Spinal cord (tissue), 10 donors: Measurements from ENCODE around the gene FIBP. TPM values are rescaled to one million over a fixed set of nuclear protein-coding genes. Genes with fewer than 3 reads are reported as not detected.
A peak's percentile ranks its signal among the peaks of the same experiment; 100 is the strongest.

Experiments used
- DNase-seq, 6 donors: peaks; one replicate each; pipeline versions ENCODE4 v3.0.0 to v3.0.0-alpha.2; 2013 to 2015; ENCODE audit warnings: low spot score in 6 of 6, low read depth in 4 of 6
- H3K27ac ChIP-seq: one replicate; pipeline ENCODE4 v1.5.1; 2013; ENCODE audit warnings: low read depth, low read length, control low read depth
- H3K27me3 ChIP-seq: one replicate; pipeline ENCODE4 v1.6.1; 2013; ENCODE audit warnings: low read length; ENCODE audit not compliant: control insufficient read depth, insufficient read depth
- H3K36me3 ChIP-seq: one replicate; pipeline ENCODE4 v1.6.1; 2013; ENCODE audit warnings: low read length; ENCODE audit not compliant: control insufficient read depth, insufficient read depth
- H3K4me1 ChIP-seq: one replicate; pipeline ENCODE4 v1.6.1; 2013; ENCODE audit warnings: low read length; ENCODE audit not compliant: control insufficient read depth, insufficient read depth
- H3K4me3 ChIP-seq: one replicate; pipeline ENCODE4 v1.5.1; 2013; ENCODE audit warnings: low read depth, low read length, control low read depth
- H3K9me3 ChIP-seq: one replicate; pipeline ENCODE4 v1.6.1; 2013; ENCODE audit warnings: low read length; ENCODE audit not compliant: control insufficient read depth, insufficient read depth
- WGBS: methylation state at CpG from one replicate; pipeline ENCODE4 v1.1.5; 2013; ENCODE audit warnings: missing lambda C conversion rate; ENCODE audit not compliant: insufficient coverage; 5-methylcytosine and 5-hydroxymethylcytosine counted together
- polyA plus RNA-seq, 2 donors: library from polyadenylated mRNA; unstranded; fragments of 120-200 nt; gene quantifications; one replicate each; pipeline ENCODE4 v1.2.1, GENCODE V29; 2013; ENCODE audit not compliant: insufficient read length in 2 of 2
- total RNA-seq, 2 donors: library from RNA; depleted of rRNA in 1 of 2; stranded (reverse); fragments of 120-200 nt in 1 of 2; fragments of >200 nt in 1 of 2; gene quantifications; one replicate each; pipeline versions ENCODE4 v1.2.3 to v1.2.4, GENCODE V29; 2013 to 2014
- donor health status: healthy.

FIBP gene
- total and polyA plus RNA-seq, 4 donors = 79.4 to 158 (median 141) TPM

DNA sequence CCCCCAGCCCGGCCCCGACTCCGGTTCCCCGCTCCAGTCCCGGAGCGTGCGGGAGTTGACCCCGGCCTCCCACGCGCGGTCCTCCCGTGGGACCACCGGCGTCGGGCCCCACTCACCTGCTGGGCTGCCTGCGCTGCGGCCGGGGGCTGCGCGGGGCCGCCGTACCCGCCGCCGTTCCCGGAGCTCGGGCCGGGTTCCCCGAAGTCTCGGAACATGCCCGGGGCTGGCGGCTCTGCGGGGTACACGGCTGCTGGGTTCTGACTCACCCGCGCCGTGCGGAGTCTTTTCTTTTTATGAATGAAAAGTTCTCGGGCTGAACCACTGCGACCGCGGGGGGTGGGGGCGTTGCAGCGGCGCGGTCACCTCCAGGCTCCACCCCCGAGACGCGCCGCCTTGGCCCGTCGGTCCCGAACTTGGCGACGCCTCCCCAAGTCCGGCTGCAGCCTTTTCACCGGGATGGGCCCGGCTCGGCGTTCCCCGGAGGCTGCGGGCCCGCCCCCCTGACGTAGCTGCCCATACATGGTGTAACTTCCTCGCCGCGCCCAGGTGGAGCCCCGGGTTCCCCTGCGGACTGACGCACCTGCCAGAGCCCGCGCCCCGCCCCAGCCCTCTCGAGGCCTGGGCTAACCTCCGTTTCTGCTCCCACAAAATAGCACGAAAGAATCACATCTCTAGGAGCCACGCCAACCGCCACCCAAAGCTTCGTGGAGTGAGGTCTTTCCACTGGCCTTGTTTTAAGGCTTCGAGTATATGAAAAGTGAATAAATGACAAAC lies 12.0 kb upstream of the FIBP start, which contains the start of gene FOSL1:
Gene FOSL1 (minus strand): TSS at position 264 of the 774 bp plus-strand sequence. CDS start 49 bp downstream, at position 215.
- Histone ChIP-seq H3K4me1 (peaks cover 18% of the 10 kb centered on the region), H3K36me3 (no peaks in the 10 kb centered on the region), H3K4me3 (peak within 1 kb of the TSS; percentile 18), H3K27ac (no peak within 1 kb of the TSS), H3K27me3 (peaks cover 70% of the 10 kb centered on the region), H3K9me3 (no peaks in the 10 kb centered on the region)
- DNase-seq = peak in 2 of 6 donors; percentile 29 to 59
- WGBS = under 1% methylated on average over 72 of the region's 80 CpGs

DNA sequence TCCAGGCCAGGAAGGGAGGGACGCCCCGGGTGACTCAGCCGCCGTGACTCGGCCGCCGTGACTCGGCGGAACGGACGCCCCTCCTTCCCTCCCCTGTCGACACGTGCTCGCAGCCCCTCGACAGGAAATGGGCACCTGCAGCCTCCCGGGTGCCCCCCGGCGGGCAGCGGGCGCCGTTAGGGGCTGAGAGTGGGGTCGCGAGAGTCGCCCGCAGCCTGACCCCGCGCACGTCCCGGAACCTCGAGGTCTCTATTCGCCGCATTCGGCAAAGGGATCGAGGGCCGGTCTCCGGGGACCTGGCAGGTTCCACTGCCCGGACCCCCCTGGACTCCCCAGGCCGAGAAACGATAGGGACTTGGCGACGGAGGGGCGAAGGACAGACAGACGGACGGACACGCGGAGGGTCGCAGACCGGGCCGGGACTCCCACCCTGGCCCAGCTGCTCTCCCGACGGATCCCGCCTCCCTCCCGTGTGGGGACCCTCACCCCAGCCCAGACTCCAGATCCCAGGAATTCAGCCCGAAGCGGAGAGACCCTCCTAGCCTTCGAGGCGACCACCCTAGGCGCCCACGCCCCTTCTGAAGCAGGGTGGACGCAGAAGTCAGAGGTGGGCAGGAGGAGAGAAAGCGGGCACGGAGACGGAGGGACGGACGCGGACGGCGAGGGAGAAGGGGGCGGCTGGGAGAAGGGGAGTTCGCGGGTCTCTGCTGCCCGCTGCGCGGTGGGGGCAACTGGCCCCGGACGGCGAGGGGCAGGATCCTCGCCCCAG lies 11.3 kb upstream of the FIBP start:
- H3K27ac ChIP-seq = no peak overlapping the region
- H3K4me1 ChIP-seq = peaks cover 18% of the 10 kb centered on the region
- H3K9me3 ChIP-seq = no peaks in the 10 kb centered on the region
- peaks cover 70% of the 10 kb centered on the region for H3K27me3 ChIP-seq
- H3K4me3 ChIP-seq = no peak overlapping the region
- no peak for DNase-seq
- WGBS = 2% methylated on average over 74 of the region's 78 CpGs
- H3K36me3 ChIP-seq = no peaks in the 10 kb centered on the region

DNA sequence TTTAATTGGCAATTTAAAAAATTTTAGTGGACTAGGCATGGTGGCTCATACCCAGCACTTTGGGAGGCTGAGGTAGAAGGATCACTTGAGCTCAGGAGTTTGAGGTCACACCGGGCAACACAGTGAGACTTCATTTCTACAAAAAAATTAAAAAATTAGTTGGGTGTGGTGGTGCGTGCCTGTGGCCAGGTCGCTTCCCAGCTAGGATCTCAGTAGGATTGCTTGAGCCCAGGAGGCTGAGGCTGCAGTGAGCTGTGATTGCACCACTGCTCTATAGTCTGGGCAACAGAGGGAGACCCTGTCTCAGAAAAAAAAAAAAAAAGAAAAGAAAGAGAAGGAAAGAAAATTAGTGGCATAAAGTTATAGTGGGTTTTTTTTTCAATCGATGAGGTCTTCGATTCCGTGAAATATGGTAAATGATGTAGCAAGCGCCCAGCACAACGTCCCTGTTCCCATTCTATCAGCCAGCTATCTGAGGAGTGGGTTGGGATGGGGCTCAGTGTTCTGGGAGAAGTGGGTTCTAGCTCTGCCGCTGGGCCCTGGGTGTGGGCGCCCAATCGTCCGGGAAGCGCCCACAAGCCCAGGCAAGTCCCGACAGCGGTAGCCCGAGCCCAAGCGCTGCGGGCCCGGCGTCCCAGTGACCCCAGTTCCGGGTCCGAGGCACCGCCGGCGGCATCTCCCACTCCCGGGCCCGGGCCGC lies 10.5 kb upstream of the FIBP start:
- H3K27ac ChIP-seq = no peak overlapping the region
- H3K36me3 ChIP-seq = no peaks in the 10 kb centered on the region
- peaks cover 21% of the 10 kb centered on the region for H3K4me1 ChIP-seq
- WGBS = 21% methylated on average over 27 of the region's 28 CpGs
- no peak for DNase-seq
- no peak overlapping the region for H3K4me3 ChIP-seq
- peaks cover 70% of the 10 kb centered on the region for H3K27me3 ChIP-seq
- H3K9me3 ChIP-seq = no peaks in the 10 kb centered on the region

DNA sequence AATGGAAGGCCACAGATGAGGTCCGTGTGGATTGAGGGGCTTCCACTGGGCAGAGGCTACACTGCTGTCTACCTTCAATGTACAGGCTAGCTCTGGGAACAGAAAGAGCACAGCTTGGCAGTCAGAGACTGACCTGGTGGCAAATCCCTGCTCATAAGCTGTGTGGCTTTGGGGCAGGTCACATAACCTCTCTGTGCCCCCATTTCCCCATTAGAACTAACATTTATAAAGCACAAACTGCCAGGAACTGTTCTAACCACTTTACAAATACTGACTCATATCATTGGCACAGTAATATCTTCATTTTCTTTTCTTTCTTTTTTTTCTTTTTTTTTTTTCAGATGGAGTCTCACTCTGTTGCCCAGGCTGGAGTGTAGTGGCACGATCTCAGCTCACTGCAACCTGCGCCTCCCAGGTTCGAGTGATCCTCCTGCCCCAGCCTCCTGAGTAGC lies 8.8 kb upstream of the FIBP start:
- no peak overlapping the region for H3K27ac ChIP-seq
- H3K27me3 ChIP-seq = peaks cover 58% of the 10 kb centered on the region
- peaks cover 38% of the 10 kb centered on the region for H3K4me1 ChIP-seq
- no peak for DNase-seq
- no peak overlapping the region for H3K4me3 ChIP-seq
- no peaks in the 10 kb centered on the region for H3K36me3 ChIP-seq
- H3K9me3 ChIP-seq = no peaks in the 10 kb centered on the region
- 94% methylated on average over 4 of the region's 4 CpGs for WGBS

DNA sequence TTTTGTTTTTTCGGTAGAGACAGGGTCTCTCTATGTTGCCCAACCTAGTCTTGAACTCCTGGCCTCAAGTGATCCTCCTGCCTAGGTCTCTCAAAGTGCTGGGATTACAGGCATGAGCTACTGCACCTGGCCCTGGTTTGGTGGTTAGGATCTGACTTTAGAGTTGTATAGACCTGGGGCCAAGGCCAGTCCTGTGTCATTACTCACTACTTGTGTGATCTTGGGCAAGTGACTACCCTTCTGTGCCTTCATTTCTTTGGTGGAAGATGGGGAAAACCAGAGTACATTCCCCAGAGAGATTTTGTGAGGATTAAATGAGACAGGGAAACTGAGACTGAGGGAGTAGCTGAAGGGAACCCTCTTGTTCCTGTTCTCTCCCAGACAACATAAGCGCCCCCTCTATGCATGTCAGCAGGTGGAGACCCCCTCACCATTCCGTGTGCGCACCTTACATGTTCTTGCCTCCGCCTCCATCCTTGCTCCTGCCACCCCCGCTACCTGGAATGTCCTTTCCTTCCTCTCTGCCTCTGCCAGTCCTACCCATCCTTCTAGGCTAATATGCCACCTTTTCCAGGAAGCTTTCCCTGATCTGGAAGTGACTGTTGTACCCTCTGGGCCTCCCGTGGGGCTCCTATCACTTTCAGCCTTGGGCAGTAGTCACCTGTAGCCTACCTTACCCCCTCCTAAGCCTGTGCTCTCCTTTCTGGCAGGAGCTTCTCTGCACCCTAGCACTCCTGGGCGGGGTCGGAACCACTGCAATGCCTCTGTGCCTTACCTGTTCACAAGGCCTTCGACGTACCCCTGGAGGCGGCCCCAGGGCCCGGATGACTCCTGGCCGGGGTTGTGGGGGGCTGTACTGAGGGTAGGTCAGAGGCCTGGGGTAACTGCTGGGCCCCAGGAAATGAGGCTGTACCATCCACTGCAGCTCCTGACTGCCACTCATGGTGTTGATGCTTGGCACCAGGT lies 8.0 kb upstream of the FIBP start:
- H3K4me1 ChIP-seq = peaks cover 46% of the 10 kb centered on the region
- no peak overlapping the region for H3K4me3 ChIP-seq
- DNase-seq = no peak
- H3K27me3 ChIP-seq = peaks cover 52% of the 10 kb centered on the region
- 86% methylated on average over 14 of the region's 14 CpGs for WGBS
- peaks cover 2% of the 10 kb centered on the region for H3K36me3 ChIP-seq
- H3K9me3 ChIP-seq = no peaks in the 10 kb centered on the region
- H3K27ac ChIP-seq = no peak overlapping the region

DNA sequence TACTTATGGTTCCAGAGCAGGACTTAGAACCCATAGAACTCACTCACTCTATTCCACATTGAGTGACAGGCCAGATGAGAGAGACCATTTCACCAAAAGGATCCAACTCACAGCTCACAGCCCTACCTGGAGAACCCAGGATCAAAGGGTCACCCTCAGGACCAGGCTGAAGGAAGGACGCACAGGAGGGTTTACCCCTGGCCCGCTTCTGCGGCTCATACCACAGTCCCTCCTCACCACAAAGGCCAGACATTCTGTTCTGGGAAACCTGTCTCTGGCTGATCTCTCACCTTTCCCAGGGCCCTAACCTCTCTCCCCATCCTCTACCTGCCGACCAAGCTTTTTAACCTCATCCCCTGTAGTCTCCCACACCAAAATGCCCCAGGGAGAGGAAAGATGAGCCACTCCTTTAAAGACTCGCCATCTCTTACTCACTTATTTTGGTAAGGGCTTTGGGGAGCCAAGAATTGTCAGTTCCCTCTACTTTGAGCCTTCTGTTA lies 7.3 kb upstream of the FIBP start:
- WGBS = 90% methylated on average over 3 of the region's 5 CpGs

DNA sequence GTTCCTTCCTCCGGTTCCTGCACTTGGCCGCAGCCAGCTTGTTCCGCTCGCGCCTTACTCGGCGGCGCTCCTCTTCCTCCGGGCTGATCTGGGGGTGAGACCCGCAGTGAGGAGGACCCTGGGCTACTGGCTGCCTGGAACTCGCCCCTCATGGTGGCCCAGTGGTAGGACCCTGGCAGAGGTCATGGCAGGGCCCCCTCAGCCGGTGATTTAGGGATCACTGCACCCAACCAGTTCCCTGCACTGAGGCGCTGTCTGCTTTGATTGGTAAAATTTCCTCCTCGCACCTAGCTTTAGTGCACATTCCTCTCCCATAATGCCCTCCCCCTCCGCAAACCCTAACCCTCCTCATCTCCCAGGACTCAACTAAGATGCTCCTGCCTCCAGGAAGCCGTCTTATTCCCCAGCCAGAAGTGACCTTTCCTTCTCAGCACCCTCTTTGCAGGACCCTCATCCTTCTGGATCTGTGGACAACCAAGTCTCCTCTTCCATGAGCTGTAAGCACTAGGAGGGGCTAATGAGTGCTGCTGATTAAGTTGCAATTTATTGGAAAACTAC lies 5.8 kb upstream of the FIBP start:
- H3K27me3 ChIP-seq = peaks cover 30% of the 10 kb centered on the region
- peak overlapping the region; percentile 67 for H3K27ac ChIP-seq
- no peak for DNase-seq
- H3K4me3 ChIP-seq = no peak overlapping the region
- peaks cover 43% of the 10 kb centered on the region for H3K4me1 ChIP-seq
- no peaks in the 10 kb centered on the region for H3K9me3 ChIP-seq
- WGBS = 81% methylated on average over 14 of the region's 16 CpGs
- H3K36me3 ChIP-seq = peaks cover 2% of the 10 kb centered on the region

More for the DNA sequence above, 7.3 kb upstream of the FIBP start:
- Histone ChIP-seq H3K27ac (no peak overlapping the region), H3K4me1 (peaks cover 48% of the 10 kb centered on the region), H3K27me3 (peaks cover 44% of the 10 kb centered on the region), H3K36me3 (peaks cover 2% of the 10 kb centered on the region), H3K4me3 (no peak overlapping the region), H3K9me3 (no peaks in the 10 kb centered on the region)
- DNase-seq = no peak

DNA sequence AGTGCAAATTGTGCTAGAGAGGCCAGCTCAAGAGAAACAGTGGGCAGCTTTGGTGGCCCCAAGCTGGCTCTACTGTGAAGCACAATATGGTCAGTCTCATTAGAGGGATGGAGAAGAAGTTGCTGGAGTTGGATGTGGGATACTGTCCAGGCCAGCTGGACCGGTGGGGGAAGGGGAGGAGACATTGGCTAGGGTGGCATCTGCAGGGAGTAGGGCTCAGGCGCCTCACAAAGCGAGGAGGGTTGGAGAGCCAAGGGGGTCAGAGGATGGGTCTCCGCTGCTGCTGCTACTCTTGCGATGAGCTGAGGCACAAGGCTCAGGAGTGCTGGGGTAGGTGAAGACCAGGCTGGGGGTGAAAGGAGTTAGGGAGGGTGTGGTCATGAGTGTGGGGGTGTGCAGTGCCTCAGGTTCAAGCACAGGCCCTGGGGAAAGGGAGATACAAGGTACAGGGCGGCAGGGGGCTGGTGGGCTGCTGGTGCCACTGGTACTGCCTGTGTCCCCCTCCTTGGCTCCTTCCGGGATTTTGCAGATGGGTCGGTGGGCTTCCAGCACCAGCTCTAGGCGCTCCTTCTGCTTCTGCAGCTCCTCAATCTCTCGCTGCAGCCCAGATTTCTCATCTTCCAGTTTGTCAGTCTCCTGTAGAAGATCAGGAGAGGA lies 4.5 kb upstream of the FIBP start:
- H3K9me3 ChIP-seq = no peaks in the 10 kb centered on the region
- peak overlapping the region; percentile 69 for H3K27ac ChIP-seq
- H3K4me3 ChIP-seq = no peak overlapping the region
- 77% methylated on average over 6 of the region's 10 CpGs for WGBS
- no peak for DNase-seq
- H3K27me3 ChIP-seq = peaks cover 18% of the 10 kb centered on the region
- H3K36me3 ChIP-seq = peaks cover 2% of the 10 kb centered on the region
- peaks cover 51% of the 10 kb centered on the region for H3K4me1 ChIP-seq
